Ovary (tissue), 9 donors: ENCODE measurements around the gene TIMP3. TPM values are rescaled to one million over a fixed set of nuclear protein-coding genes. Genes with fewer than 3 reads are reported as not detected.

ENCODE experiments used
- DNase-seq, 5 donors: peaks; one replicate each; pipeline ENCODE4 v3.0.0-alpha.2; 2019 to 2020
- H3K27ac ChIP-seq, 2 donors: fragments of 200-600 bp; one replicate each; pipeline versions ENCODE4 v1.5.1 to v1.8.0; 2019 to 2022
- H3K27me3 ChIP-seq: fragments of 200-600 bp; one replicate; pipeline ENCODE4 v1.8.0; 2022
- H3K36me3 ChIP-seq: fragments of 200-600 bp; sonication (generic); one replicate; pipeline ENCODE4 v1.5.1; 2019
- H3K4me1 ChIP-seq: one replicate; pipeline ENCODE4 v1.8.1; 2013; ENCODE audit warnings: mild to moderate bottlenecking, moderate library complexity; ENCODE audit not compliant: insufficient read depth
- H3K4me3 ChIP-seq: fragments of 200-600 bp; sonication (generic); one replicate; pipeline ENCODE4 v1.5.1; 2017
- H3K9me3 ChIP-seq, 2 donors: fragments of 200-600 bp in 1 of 2; sonication (generic) in 1 of 2; one replicate each; pipeline versions ENCODE4 v1.5.1 to v1.8.1; 2013 to 2019; ENCODE audit warnings: mild to moderate bottlenecking in 1 of 2, moderate library complexity in 1 of 2
- EP300 ChIP-seq: sonication (generic); formaldehyde crosslinking; IDR thresholded peaks from one replicate; pipeline ENCODE4 v1.6.1; 2017; ENCODE audit warnings: antibody characterized with exemption
- POLR2A ChIP-seq: fragments of 450-650 bp; IDR thresholded peaks from one replicate; pipeline ENCODE4 v1.6.1; 2017; ENCODE audit warnings: antibody characterized with exemption, mild to moderate bottlenecking, moderate library complexity
- WGBS, 3 donors: extraction: QIAGEN DNeasy Blood & Tissue Kit in 1 of 3; methylation state at CpG; one replicate each; pipeline versions ENCODE4 v1.1.5 to v1.1.7; 2013 to 2017; 5-methylcytosine and 5-hydroxymethylcytosine counted together
- intact Hi-C, 4 donors: fragments of 100-400 bp; cut with DNase I; formaldehyde crosslinking; loops; one replicate each; pipeline versions ENCODE4 v1.11.0 to v1.15.1; 2022 to 2023
- polyA plus RNA-seq, 2 donors: library from polyadenylated mRNA; stranded (reverse); fragments of 200-250 nt in 1 of 2; fragments of 350-450 nt in 1 of 2; fragmentation: Illumina TruSeq in 1 of 2; extraction: RNeasy Lipid Tissue Mini Kit (QIAGEN cat#74804) in 1 of 2; gene quantifications; one replicate each; pipeline ENCODE4 v1.2.3, GENCODE V29; 2013 to 2014
- total RNA-seq, 7 donors: library from RNA; depleted of rRNA in 2 of 7; stranded (reverse); fragments of >200 nt in 2 of 7; fragmentation: NEBNext Ultra II Directional in 3 of 7; extraction: Animal tissue kit (Norgen Biotek cat#: 25700) in 3 of 7; gene quantifications; one replicate each; pipeline versions ENCODE4 v1.1.0 to v1.2.4, GENCODE V29; 2016 to 2023
- TF ChIP-seq, protein P1 (sequence below), 3 donors: fragments of 450-650 bp in 2 of 3; fragments of 200-600 bp in 1 of 3; IDR thresholded peaks; one replicate each; pipeline versions ENCODE4 v1.5.1 to v1.8.0; 2016 to 2022; ENCODE audit warnings: antibody characterized with exemption in 3 of 3, mild to moderate bottlenecking in 1 of 3
- donor health status: DM: no; HTN: no; CAD: no; lungs with moderate emphysema.
- donor health status: DM: no; HTN: no; CAD: no.
- donor health status: Bipolar disorder and iron deficiency.
- donor health status: DM: yes; HTN: yes; CAD: no.
- donor health status: DM: no; HTN: no; CAD: no.
- donor health status: DM: yes; HTN: yes; CAD: no.

Gene TIMP3
- total and polyA plus RNA-seq, 9 donors = 48.5 to 565 (median 121) TPM

DNA sequence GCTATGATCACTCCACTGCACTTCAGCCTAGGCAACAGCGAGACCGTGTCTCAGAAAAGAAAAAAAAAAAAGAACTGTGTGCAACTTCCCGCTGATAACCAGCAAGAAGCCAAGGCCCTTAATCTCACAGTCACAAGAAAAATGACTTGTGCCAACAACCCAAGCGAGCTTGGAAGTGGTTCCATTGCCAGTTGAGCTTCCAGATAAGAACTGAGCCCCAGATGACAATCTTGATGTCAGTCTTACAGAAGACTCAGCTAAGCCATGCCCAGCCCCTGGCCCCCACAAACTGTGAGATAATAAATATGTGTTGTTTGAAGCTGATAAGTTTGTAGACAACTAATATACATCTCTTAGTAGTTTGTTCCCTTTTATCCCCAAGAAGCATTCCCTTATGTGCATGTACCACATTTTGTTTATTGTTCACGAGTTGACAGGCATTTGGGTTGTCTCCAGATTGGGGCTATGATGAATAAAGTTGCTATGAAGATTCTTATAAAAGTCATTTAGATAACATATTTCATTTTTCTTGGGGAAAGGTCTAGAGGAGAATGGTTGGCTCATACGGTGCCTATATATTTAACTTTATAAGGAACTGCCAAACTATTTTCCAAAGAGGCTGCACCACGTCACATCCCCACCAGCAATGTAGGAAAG, 85.9 kb downstream of the TIMP3 start:
- WGBS, 3 donors = 70 to 80% (median 75%) methylated on average over 7 of the region's 7 CpGs

DNA sequence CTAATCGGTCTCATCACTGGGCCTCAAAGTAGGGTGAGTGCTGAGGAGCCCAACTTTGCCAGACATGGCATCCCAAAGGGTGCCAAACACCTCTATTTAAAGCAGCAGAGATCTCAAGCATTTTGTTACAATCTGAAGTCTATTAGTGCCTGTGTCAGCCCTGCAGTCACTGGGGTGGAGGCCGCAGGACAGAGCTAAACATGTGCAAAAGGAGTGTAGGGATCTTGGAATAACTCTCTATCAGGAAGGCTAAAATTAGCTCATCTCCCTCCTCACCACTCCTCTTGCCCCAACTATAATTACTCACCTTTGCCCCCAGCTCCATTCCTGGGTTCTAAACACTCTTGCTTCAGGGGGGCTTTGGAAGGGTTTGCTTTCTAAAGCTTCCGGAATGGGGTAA, 87.5 kb downstream of the TIMP3 start:
- TF ChIP-seq EP300 (no peak), POLR2A (no peak)
- TF ChIP-seq, protein P1, sequence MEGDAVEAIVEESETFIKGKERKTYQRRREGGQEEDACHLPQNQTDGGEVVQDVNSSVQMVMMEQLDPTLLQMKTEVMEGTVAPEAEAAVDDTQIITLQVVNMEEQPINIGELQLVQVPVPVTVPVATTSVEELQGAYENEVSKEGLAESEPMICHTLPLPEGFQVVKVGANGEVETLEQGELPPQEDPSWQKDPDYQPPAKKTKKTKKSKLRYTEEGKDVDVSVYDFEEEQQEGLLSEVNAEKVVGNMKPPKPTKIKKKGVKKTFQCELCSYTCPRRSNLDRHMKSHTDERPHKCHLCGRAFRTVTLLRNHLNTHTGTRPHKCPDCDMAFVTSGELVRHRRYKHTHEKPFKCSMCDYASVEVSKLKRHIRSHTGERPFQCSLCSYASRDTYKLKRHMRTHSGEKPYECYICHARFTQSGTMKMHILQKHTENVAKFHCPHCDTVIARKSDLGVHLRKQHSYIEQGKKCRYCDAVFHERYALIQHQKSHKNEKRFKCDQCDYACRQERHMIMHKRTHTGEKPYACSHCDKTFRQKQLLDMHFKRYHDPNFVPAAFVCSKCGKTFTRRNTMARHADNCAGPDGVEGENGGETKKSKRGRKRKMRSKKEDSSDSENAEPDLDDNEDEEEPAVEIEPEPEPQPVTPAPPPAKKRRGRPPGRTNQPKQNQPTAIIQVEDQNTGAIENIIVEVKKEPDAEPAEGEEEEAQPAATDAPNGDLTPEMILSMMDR (IDR thresholded peaks at IDR 0.05) = no peak
- Histone ChIP-seq H3K4me3 (no peak overlapping the region), H3K4me1 (no peaks in the 10 kb centered on the region), H3K36me3 (no peaks in the 10 kb centered on the region), H3K27me3 (no peaks in the 10 kb centered on the region), H3K9me3 (no peaks in the 10 kb centered on the region), H3K27ac (no peak overlapping the region)
- intact Hi-C loops = loop anchor here in 1 of 4 donors (10.0 kb wide), 1 partner anchor 54 kb away; no protein-coding TSS in a partner anchor
- DNase-seq = no peak
- 76 to 90% (median 82%) methylated on average over 3 of the region's 3 CpGs for WGBS, 3 donors

More for the DNA sequence above, 85.9 kb downstream of the TIMP3 start:
- H3K36me3 ChIP-seq = no peaks in the 10 kb centered on the region
- intact Hi-C loops = loop anchor here in 1 of 4 donors (10.0 kb wide), 1 partner anchor 53 kb away; no protein-coding TSS in a partner anchor
- H3K4me1 ChIP-seq = no peaks in the 10 kb centered on the region
- no peak for DNase-seq
- no peaks in the 10 kb centered on the region for H3K9me3 ChIP-seq
- no peak overlapping the region for H3K27ac ChIP-seq
- H3K4me3 ChIP-seq = no peak overlapping the region
- TF ChIP-seq EP300 (no peak), POLR2A (no peak)
- TF ChIP-seq, protein P1 (IDR thresholded peaks at IDR 0.05) = no peak
- no peaks in the 10 kb centered on the region for H3K27me3 ChIP-seq

DNA sequence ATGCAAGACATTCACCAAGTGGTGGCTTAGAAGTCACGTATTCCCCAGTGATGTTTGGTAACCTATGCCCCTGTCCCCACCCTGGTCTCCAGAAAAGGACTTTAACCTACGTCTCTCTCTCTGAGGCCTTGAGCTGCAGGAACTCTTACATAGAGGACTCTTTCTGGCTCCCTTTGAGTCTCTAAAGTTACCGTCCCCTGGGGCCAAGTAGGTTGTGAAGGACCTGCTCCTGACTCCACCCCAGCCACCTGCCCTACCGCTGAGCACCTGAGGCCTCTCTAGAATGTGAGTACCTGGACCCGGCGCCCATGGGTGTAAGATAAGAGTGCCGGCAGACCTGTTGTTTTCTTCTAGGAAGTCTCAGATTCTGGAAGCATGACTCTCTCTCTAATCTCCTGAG, 95.4 kb downstream of the TIMP3 start:
- no peaks in the 10 kb centered on the region for H3K4me1 ChIP-seq
- no peak overlapping the region for H3K4me3 ChIP-seq
- no peak overlapping the region for H3K27ac ChIP-seq
- TF ChIP-seq, protein P1 (IDR thresholded peaks at IDR 0.05) = no peak
- TF ChIP-seq EP300 (no peak), POLR2A (no peak)
- no peaks in the 10 kb centered on the region for H3K36me3 ChIP-seq
- intact Hi-C loops = no loop called here
- WGBS, 3 donors = 82 to 89% (median 83%) methylated on average over 7 of the region's 7 CpGs
- H3K9me3 ChIP-seq = no peaks in the 10 kb centered on the region
- no peaks in the 10 kb centered on the region for H3K27me3 ChIP-seq
- no peak for DNase-seq

DNA sequence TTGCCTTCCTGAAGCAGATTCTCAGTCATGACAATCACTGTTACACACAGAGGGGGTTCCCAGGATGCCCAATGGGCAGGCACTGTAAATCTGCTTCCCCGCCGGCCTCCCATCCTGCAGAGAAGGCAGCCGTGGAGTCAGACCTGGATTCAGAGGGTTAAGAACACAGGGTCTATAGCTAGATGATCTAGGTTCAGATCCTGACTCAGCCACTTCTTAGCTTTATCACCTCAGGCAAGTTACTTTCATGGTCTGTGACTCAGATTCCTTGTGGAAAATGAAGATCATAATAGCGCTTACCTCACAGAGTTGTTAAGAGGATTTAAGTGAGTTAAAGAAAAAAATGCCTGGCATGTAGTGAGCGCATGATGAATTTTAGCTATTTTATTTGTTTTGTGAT, 95.9 kb downstream of the TIMP3 start:
- H3K27ac ChIP-seq = no peak overlapping the region
- H3K9me3 ChIP-seq = no peaks in the 10 kb centered on the region
- H3K27me3 ChIP-seq = no peaks in the 10 kb centered on the region
- no peaks in the 10 kb centered on the region for H3K4me1 ChIP-seq
- intact Hi-C loops = no loop called here
- H3K36me3 ChIP-seq = no peaks in the 10 kb centered on the region
- no peak overlapping the region for H3K4me3 ChIP-seq
- no peak for TF ChIP-seq EP300
- no peak for TF ChIP-seq POLR2A
- TF ChIP-seq, protein P1 (IDR thresholded peaks at IDR 0.05) = no peak
- no peak for DNase-seq
- 84 to 93% (median 90%) methylated on average over 5 of the region's 5 CpGs for WGBS, 3 donors
